Measurements from ENCODE around the gene PLCB1. TPM values are rescaled to one million over a fixed set of nuclear protein-coding genes. Genes with fewer than 3 reads are reported as not detected.

PLCB1 gene
- total and polyA plus RNA-seq, 10 of the 15 experiments (the other 5 are each of a cell fraction or from before 2014, with no cell fraction given), result 0.05 to 5.3 (median 0.17) TPM; not detected in 1

DNA sequence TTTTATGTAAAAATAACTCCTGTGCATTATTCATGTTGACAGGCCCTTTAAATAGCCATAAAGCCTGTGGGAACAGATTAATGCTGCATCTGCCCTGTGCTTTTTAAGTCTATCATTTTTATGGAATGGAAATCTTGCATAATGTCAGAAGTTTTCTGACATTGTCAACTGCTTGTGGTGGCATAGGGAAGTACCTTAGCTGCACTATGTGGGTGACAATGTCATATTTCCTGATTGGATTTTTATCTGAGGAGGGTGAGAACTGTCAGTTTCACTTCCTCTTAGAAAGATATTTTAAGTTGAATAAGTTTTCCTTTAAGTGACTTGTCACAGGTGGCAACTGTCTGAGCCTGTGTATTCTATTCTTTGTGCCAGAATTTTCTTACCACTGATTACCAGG lies 267.9 kb downstream of the PLCB1 start (continued):
- TF ChIP-seq, protein P1, sequence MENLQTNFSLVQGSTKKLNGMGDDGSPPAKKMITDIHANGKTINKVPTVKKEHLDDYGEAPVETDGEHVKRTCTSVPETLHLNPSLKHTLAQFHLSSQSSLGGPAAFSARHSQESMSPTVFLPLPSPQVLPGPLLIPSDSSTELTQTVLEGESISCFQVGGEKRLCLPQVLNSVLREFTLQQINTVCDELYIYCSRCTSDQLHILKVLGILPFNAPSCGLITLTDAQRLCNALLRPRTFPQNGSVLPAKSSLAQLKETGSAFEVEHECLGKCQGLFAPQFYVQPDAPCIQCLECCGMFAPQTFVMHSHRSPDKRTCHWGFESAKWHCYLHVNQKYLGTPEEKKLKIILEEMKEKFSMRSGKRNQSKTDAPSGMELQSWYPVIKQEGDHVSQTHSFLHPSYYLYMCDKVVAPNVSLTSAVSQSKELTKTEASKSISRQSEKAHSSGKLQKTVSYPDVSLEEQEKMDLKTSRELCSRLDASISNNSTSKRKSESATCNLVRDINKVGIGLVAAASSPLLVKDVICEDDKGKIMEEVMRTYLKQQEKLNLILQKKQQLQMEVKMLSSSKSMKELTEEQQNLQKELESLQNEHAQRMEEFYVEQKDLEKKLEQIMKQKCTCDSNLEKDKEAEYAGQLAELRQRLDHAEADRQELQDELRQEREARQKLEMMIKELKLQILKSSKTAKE (IDR thresholded peaks at IDR 0.05; ENCODE audit: low read depth, poor library complexity, severe bottlenecking), result peak; percentile 80
- TF ChIP-seq MTA2 (IDR thresholded peaks at IDR 0.05; ENCODE audit: low read depth), result peak; percentile 98
- TF ChIP-seq ZBED1 (IDR thresholded peaks at IDR 0.05; ENCODE audit: borderline replicate concordance), result peak; percentile 87; the same call in 1 of the 2 replicates
- peak; percentile 93 for TF ChIP-seq RUNX3 (IDR thresholded peaks at IDR 0.05; ENCODE audit: low read length)
- no peak for TF ChIP-seq JUND (IDR thresholded peaks at IDR 0.05; ENCODE audit: low read depth, low read length)
- TF ChIP-seq NFYB (IDR thresholded peaks at IDR 0.05; ENCODE audit: insufficient read depth, low read depth, low read length), result no peak
- TF ChIP-seq RFX5 (IDR thresholded peaks at IDR 0.05; ENCODE audit: low read depth, low read length), result no peak
- TF ChIP-seq PAX8 (IDR thresholded peaks at IDR 0.05), result no peak
- no peak for TF ChIP-seq ZSCAN29 (IDR thresholded peaks at IDR 0.05)
- TF ChIP-seq, protein P2, sequence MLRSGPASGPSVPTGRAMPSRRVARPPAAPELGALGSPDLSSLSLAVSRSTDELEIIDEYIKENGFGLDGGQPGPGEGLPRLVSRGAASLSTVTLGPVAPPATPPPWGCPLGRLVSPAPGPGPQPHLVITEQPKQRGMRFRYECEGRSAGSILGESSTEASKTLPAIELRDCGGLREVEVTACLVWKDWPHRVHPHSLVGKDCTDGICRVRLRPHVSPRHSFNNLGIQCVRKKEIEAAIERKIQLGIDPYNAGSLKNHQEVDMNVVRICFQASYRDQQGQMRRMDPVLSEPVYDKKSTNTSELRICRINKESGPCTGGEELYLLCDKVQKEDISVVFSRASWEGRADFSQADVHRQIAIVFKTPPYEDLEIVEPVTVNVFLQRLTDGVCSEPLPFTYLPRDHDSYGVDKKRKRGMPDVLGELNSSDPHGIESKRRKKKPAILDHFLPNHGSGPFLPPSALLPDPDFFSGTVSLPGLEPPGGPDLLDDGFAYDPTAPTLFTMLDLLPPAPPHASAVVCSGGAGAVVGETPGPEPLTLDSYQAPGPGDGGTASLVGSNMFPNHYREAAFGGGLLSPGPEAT (IDR thresholded peaks at IDR 0.05; ENCODE audit: low read depth), result peak; percentile 99
- no peak for TF ChIP-seq ASH2L (IDR thresholded peaks at IDR 0.05; ENCODE audit: borderline replicate concordance, low read depth)
- TF ChIP-seq, protein P3, sequence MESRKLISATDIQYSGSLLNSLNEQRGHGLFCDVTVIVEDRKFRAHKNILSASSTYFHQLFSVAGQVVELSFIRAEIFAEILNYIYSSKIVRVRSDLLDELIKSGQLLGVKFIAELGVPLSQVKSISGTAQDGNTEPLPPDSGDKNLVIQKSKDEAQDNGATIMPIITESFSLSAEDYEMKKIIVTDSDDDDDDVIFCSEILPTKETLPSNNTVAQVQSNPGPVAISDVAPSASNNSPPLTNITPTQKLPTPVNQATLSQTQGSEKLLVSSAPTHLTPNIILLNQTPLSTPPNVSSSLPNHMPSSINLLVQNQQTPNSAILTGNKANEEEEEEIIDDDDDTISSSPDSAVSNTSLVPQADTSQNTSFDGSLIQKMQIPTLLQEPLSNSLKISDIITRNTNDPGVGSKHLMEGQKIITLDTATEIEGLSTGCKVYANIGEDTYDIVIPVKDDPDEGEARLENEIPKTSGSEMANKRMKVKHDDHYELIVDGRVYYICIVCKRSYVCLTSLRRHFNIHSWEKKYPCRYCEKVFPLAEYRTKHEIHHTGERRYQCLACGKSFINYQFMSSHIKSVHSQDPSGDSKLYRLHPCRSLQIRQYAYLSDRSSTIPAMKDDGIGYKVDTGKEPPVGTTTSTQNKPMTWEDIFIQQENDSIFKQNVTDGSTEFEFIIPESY (IDR thresholded peaks at IDR 0.05), result no peak
- no peak for TF ChIP-seq SUPT20H (IDR thresholded peaks at IDR 0.05; ENCODE audit: borderline replicate concordance, control insufficient read depth, low read depth, low read length)
- TF ChIP-seq TBL1XR1 (IDR thresholded peaks at IDR 0.05; ENCODE audit: low read depth, low read length), result no peak; the same call in 1 of the 2 replicates
- TF ChIP-seq, protein P4, sequence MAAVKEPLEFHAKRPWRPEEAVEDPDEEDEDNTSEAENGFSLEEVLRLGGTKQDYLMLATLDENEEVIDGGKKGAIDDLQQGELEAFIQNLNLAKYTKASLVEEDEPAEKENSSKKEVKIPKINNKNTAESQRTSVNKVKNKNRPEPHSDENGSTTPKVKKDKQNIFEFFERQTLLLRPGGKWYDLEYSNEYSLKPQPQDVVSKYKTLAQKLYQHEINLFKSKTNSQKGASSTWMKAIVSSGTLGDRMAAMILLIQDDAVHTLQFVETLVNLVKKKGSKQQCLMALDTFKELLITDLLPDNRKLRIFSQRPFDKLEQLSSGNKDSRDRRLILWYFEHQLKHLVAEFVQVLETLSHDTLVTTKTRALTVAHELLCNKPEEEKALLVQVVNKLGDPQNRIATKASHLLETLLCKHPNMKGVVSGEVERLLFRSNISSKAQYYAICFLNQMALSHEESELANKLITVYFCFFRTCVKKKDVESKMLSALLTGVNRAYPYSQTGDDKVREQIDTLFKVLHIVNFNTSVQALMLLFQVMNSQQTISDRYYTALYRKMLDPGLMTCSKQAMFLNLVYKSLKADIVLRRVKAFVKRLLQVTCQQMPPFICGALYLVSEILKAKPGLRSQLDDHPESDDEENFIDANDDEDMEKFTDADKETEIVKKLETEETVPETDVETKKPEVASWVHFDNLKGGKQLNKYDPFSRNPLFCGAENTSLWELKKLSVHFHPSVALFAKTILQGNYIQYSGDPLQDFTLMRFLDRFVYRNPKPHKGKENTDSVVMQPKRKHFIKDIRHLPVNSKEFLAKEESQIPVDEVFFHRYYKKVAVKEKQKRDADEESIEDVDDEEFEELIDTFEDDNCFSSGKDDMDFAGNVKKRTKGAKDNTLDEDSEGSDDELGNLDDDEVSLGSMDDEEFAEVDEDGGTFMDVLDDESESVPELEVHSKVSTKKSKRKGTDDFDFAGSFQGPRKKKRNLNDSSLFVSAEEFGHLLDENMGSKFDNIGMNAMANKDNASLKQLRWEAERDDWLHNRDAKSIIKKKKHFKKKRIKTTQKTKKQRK (IDR thresholded peaks at IDR 0.05; ENCODE audit: low read depth, low read length), result no peak
- TF ChIP-seq, protein P5, sequence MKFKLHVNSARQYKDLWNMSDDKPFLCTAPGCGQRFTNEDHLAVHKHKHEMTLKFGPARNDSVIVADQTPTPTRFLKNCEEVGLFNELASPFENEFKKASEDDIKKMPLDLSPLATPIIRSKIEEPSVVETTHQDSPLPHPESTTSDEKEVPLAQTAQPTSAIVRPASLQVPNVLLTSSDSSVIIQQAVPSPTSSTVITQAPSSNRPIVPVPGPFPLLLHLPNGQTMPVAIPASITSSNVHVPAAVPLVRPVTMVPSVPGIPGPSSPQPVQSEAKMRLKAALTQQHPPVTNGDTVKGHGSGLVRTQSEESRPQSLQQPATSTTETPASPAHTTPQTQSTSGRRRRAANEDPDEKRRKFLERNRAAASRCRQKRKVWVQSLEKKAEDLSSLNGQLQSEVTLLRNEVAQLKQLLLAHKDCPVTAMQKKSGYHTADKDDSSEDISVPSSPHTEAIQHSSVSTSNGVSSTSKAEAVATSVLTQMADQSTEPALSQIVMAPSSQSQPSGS (IDR thresholded peaks at IDR 0.05; ENCODE audit: low read length), result peak; percentile 85
- TF ChIP-seq JUNB (IDR thresholded peaks at IDR 0.05), result peak; percentile 55; the same call in 1 of the 2 replicates
- TF ChIP-seq IKZF1 (conservative IDR thresholded peaks at IDR 0.05), result peak; percentile 99
- TF ChIP-seq SMC3 (IDR thresholded peaks at IDR 0.05; ENCODE audit: borderline replicate concordance, low read length), result no peak
- TF ChIP-seq ETV6 (conservative IDR thresholded peaks at IDR 0.05 in 1 of 2, IDR thresholded peaks at IDR 0.05 in 1 of 2; ENCODE audit: borderline replicate concordance in 1 of 2, low read depth in 1 of 2), result peak in 1 of 2 experiments; percentile 73; a peak in 1 of 4 replicates
- no peak for TF ChIP-seq NFXL1 (IDR thresholded peaks at IDR 0.05; ENCODE audit: borderline replicate concordance)
